NCI-H2196 treated with DMSO at 0.1 percent for 48 hours (cell line): Measurements from ENCODE around the gene BCCIP.

ENCODE experiments used
- DNase-seq: peaks from one replicate; lab custom pipeline; 2025; ENCODE audit not compliant: unreplicated experiment; lab: John Stamatoyannopoulos, UW

The BCCIP gene

GRCh38 chr10:125797994-125798662, 25.2 kb upstream of the BCCIP start:
- no peak for DNase-seq

GRCh38 chr10:125799451-125800182, 23.7 kb upstream of the BCCIP start:
- DNase-seq, result no peak

GRCh38 chr10:125801574-125801973, 21.8 kb upstream of the BCCIP start:
- DNase-seq, result no peak

GRCh38 chr10:125802131-125802530, 21.2 kb upstream of the BCCIP start:
- DNase-seq, result no peak

- no peak for DNase-seq
Observed at GRCh38 chr10:125802739-125803138, 20.6 kb upstream of the BCCIP start.

GRCh38 chr10:125808047-125808446, 15.3 kb upstream of the BCCIP start:
- DNase-seq, result no peak

GRCh38 chr10:125811251-125811650, 12.1 kb upstream of the BCCIP start:
- DNase-seq, result no peak

GRCh38 chr10:125812128-125812750, 11.1 kb upstream of the BCCIP start:
- no peak for DNase-seq

GRCh38 chr10:125815764-125816163, 7.6 kb upstream of the BCCIP start:
- DNase-seq, result no peak

- no peak for DNase-seq
Observed at GRCh38 chr10:125816548-125816947, 6.8 kb upstream of the BCCIP start.

GRCh38 chr10:125817337-125817946, 5.9 kb upstream of the BCCIP start:
- no peak for DNase-seq

GRCh38 chr10:125820701-125821100, 2.6 kb upstream of the BCCIP start:
- DNase-seq, result no peak

- no peak for DNase-seq
Observed at GRCh38 chr10:125823663-125824251, 411 bp downstream of the BCCIP start.

GRCh38 chr10:125824736-125825135, 1.4 kb downstream of the BCCIP start:
- DNase-seq, result no peak

- no peak for DNase-seq
Observed at GRCh38 chr10:125827133-125827532, 3.8 kb downstream of the BCCIP start.

GRCh38 chr10:125828311-125828710, 5.0 kb downstream of the BCCIP start:
- DNase-seq, result no peak

- no peak for DNase-seq
Observed at GRCh38 chr10:125836746-125837145, 13.4 kb downstream of the BCCIP start.

GRCh38 chr10:125838802-125839575, 15.6 kb downstream of the BCCIP start:
- no peak for DNase-seq

GRCh38 chr10:125840406-125840805, 17.1 kb downstream of the BCCIP start:
- DNase-seq, result no peak

GRCh38 chr10:125840955-125841354, 17.6 kb downstream of the BCCIP start:
- no peak for DNase-seq
